CD4-positive, alpha-beta T cell treated with Interleukin-6 at 100 ng/mL for 8 hours (primary cell): ENCODE measurements around the gene FZD8.
"Not testable (repeated sequence)": the region's sequence is repeated elsewhere in the genome, so short reads cannot be mapped to it uniquely, and the experiment has no call there.

Source experiments
- DNase-seq: peaks from one replicate; pipeline ENCODE4 v3.0.0-alpha.2; 2020; ENCODE audit warnings: mixed read lengths, low spot score

The FZD8 gene

GRCh38 chr10:35642035-35642792 is at the start of gene FZD8:
TSS of gene FZD8 (minus strand) at chr10:35642296. CDS start at chr10:35641429, 867 bp downstream.
- DNase-seq = peak; percentile 63

- DNase-seq = no peak
Measured at GRCh38 chr10:35691522-35692236, 49.6 kb upstream of the FZD8 start.

- no peak for DNase-seq
Measured at GRCh38 chr10:35690534-35690933, 48.4 kb upstream of the FZD8 start.

- not testable (repeated sequence) for DNase-seq
Measured at GRCh38 chr10:35685858-35686257, 43.8 kb upstream of the FZD8 start.

- no peak for DNase-seq
Measured at GRCh38 chr10:35685402-35685801, 43.3 kb upstream of the FZD8 start.

- DNase-seq = no peak
Measured at GRCh38 chr10:35684586-35684985, 42.5 kb upstream of the FZD8 start.

- DNase-seq = no peak
Measured at GRCh38 chr10:35675846-35676245, 33.8 kb upstream of the FZD8 start.

- no peak for DNase-seq
Measured at GRCh38 chr10:35674843-35675242, 32.7 kb upstream of the FZD8 start.

- DNase-seq = no peak
Measured at GRCh38 chr10:35668865-35669650, 27.0 kb upstream of the FZD8 start.

- no peak for DNase-seq
Measured at GRCh38 chr10:35667971-35668370, 25.9 kb upstream of the FZD8 start.

GRCh38 chr10:35667270-35667889 is 25.3 kb upstream of the FZD8 start:
- no peak for DNase-seq

GRCh38 chr10:35661236-35661635 is 19.1 kb upstream of the FZD8 start:
- no peak for DNase-seq

GRCh38 chr10:35659456-35659855 is 17.4 kb upstream of the FZD8 start:
- DNase-seq = no peak

GRCh38 chr10:35657621-35658020 is 15.5 kb upstream of the FZD8 start:
- DNase-seq = no peak

- DNase-seq = no peak
Measured at GRCh38 chr10:35652824-35653223, 10.7 kb upstream of the FZD8 start.

GRCh38 chr10:35650894-35651293 is 8.8 kb upstream of the FZD8 start:
- no peak for DNase-seq

- DNase-seq = no peak
Measured at GRCh38 chr10:35644050-35644950, 2.2 kb upstream of the FZD8 start.

GRCh38 chr10:35643151-35644049 is 1.3 kb upstream of the FZD8 start:
- no peak for DNase-seq

- no peak for DNase-seq
Measured at GRCh38 chr10:35642793-35643114, 658 bp upstream of the FZD8 start.

GRCh38 chr10:35641676-35642034 is 441 bp downstream of the FZD8 start:
- no peak for DNase-seq
